Glutamatergic neuron (in vitro differentiated cells): ENCODE measurements around the gene TH. TPM values are rescaled to one million over a fixed set of nuclear protein-coding genes. Genes with fewer than 3 reads are reported as not detected.

Experiments used
- DNase-seq: peaks from one replicate; pipeline ENCODE4 v3.0.0; 2022
- H3K27ac Mint-ChIP-seq: one replicate; pipeline ENCODE4 v1.8.0; 2020; ENCODE audit warnings: mild to moderate bottlenecking, mixed read lengths, inconsistent platforms; ENCODE audit not compliant: unreplicated experiment
- H3K27me3 Mint-ChIP-seq: one replicate; pipeline ENCODE4 v1.8.0; 2020; ENCODE audit warnings: mild to moderate bottlenecking, moderate library complexity, mixed read lengths, inconsistent platforms; ENCODE audit not compliant: unreplicated experiment
- H3K36me3 Mint-ChIP-seq: one replicate; pipeline ENCODE4 v1.8.0; 2020; ENCODE audit warnings: mild to moderate bottlenecking, mixed read lengths, inconsistent platforms; ENCODE audit not compliant: unreplicated experiment
- H3K4me1 Mint-ChIP-seq: one replicate; pipeline ENCODE4 v1.8.0; 2020; ENCODE audit warnings: mild to moderate bottlenecking, low read depth, mixed read lengths, inconsistent platforms; ENCODE audit not compliant: unreplicated experiment
- H3K4me3 Mint-ChIP-seq: one replicate; pipeline ENCODE4 v1.8.0; 2020; ENCODE audit warnings: mild to moderate bottlenecking, mixed read lengths, inconsistent platforms; ENCODE audit not compliant: unreplicated experiment
- H3K9me3 Mint-ChIP-seq: one replicate; pipeline ENCODE4 v1.8.0; 2020; ENCODE audit warnings: mild to moderate bottlenecking, moderate library complexity, mixed read lengths, inconsistent platforms; ENCODE audit not compliant: unreplicated experiment
- total RNA-seq: library from RNA; stranded (reverse); fragmentation: NEBNext Ultra II Directional; extraction: Animal tissue kit (Norgen Biotek cat#: 25700); gene quantifications from one replicate; pipeline ENCODE4 v1.2.1, GENCODE V29; 2021; ENCODE audit not compliant: unreplicated experiment
- TF ChIP-seq, protein P1 (sequence below): fragments of 200-600 bp; sonication (generic); IDR thresholded peaks from one replicate; pipeline ENCODE4 v1.5.0; 2021; ENCODE audit not compliant: partially characterized antibody, unreplicated experiment

TH gene
- total RNA-seq, 1 donor from 2014 or later: not detected

DNA sequence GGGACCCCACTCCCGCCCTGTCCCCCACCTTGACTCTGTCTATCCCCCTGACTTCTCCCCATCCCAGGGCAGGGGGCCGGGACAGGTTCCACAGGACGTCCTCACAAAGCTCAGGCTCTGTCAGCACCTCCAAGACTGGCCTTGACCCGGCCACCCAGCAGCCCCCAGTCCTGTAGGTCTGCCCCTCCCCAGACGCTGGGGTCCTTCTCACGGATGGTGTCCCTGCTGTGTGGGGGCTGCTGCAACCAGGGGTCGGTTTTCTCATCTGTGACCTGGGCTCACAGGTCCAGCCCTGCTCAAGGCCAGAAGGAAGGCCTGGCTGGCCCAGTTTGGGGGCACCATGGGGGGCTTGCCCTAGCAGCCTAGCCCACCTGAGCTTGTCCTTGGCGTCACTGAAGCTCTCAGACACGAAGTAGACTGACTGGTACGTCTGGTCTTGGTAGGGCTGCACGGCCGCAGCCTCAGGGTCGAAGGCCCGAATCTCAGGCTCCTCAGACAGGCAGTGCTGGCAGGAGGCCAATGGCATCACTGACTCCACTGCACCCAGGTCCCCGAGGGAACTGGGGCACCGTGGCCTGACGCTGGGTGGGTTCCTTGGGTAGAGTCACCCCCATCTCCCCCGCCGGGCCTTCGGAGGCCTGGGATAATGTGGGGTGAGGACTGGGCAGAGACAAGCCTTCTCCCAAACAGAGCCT lies 6.6 kb downstream of the TH start:
- H3K27me3 Mint-ChIP-seq: no peaks in the 10 kb centered on the region
- H3K27ac Mint-ChIP-seq: no peak overlapping the region
- no peak for DNase-seq
- peaks cover 4% of the 10 kb centered on the region for H3K9me3 Mint-ChIP-seq
- no peaks in the 10 kb centered on the region for H3K4me1 Mint-ChIP-seq
- no peaks in the 10 kb centered on the region for H3K36me3 Mint-ChIP-seq
- no peak overlapping the region for H3K4me3 Mint-ChIP-seq
- TF ChIP-seq, protein P1, sequence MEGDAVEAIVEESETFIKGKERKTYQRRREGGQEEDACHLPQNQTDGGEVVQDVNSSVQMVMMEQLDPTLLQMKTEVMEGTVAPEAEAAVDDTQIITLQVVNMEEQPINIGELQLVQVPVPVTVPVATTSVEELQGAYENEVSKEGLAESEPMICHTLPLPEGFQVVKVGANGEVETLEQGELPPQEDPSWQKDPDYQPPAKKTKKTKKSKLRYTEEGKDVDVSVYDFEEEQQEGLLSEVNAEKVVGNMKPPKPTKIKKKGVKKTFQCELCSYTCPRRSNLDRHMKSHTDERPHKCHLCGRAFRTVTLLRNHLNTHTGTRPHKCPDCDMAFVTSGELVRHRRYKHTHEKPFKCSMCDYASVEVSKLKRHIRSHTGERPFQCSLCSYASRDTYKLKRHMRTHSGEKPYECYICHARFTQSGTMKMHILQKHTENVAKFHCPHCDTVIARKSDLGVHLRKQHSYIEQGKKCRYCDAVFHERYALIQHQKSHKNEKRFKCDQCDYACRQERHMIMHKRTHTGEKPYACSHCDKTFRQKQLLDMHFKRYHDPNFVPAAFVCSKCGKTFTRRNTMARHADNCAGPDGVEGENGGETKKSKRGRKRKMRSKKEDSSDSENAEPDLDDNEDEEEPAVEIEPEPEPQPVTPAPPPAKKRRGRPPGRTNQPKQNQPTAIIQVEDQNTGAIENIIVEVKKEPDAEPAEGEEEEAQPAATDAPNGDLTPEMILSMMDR: no peak

DNA sequence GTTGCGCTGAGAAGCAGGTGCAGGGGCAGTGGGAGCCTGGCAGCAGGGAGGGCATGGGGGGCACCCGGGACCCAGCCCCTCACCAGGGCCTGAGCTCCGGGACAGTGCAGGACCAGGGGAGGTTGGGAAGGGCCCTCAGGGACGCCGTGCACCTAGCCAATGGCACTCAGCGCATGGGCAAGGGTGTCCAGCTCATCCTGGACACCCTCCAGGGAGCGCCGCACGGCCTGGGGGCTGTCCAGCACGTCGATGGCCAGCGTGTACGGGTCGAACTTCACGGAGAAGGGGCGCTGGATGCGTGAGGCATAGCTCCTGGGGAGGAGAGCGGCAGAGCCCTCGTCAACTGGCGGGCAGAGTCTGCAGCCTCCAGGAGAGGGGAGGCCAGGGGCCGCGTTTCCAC lies 7.5 kb downstream of the TH start:
- TF ChIP-seq, protein P1: no peak
- no peaks in the 10 kb centered on the region for H3K4me1 Mint-ChIP-seq
- H3K27ac Mint-ChIP-seq: no peak overlapping the region
- no peaks in the 10 kb centered on the region for H3K27me3 Mint-ChIP-seq
- H3K9me3 Mint-ChIP-seq: peaks cover 4% of the 10 kb centered on the region
- no peak for DNase-seq
- H3K36me3 Mint-ChIP-seq: no peaks in the 10 kb centered on the region
- no peak overlapping the region for H3K4me3 Mint-ChIP-seq

DNA sequence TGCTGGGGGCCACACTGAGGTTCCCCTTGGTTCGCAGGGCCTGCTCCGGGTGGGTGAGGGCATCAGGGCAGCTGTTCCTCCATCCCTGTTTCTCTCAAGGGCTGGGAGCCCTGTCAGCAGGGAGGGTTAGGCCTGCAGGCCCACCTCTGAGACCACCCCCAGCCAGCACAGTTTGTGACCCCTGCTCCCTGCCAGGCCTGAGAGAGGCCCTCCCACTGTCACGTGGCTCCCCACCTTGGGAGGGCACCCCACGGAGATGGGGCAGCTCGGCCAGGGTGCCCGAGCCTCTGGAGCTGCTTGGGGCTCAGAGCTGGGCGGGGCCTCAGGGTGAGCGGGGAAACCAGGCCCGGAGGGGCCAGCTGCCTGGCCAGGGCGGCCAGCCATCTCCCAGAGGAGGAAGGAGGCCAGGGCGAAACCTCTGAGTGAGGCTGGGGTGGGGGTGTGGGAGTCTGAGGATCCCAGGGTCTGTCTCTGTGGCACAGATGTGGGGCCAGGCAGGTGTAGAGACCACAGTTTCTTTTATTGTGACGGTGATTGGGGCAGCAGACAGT lies 8.1 kb downstream of the TH start:
- Mint-ChIP-seq H3K27me3 (no peaks in the 10 kb centered on the region), H3K9me3 (peaks cover 4% of the 10 kb centered on the region), H3K4me3 (no peak overlapping the region), H3K4me1 (no peaks in the 10 kb centered on the region), H3K27ac (no peak overlapping the region), H3K36me3 (no peaks in the 10 kb centered on the region)
- TF ChIP-seq, protein P1: no peak
- DNase-seq: no peak

DNA sequence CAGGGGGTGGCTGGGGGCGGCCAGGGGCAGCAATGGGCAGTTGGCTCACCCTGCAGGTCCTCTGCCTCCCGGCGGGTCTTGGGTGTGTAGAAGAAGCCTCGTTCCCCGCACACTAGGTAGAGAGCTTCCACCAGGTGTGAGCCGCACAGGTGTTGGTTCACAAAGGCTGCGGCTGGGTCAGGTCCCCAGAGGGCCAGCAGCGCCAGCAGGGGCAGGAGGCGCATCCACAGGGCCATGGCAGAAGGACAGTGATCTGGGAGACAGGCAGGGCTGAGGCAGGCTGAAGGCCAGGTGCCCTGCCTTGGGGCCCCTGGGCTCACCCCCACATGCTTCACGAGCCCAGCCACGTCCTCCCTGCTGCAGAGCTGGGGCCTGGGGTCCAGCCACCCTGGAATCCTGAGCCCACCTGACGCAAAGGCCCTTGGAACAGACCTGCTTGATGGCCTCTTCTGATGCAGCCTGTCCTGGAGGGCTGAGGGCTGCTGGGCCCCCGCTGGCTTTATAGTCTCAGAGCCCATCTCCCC lies 10.8 kb downstream of the TH start, which contains the start of gene INS:
TSS of gene INS (minus strand) at position 474 of the 524 bp plus-strand sequence. CDS start at position 236, 238 bp downstream.
- Mint-ChIP-seq H3K4me3 (no peak within 1 kb of the TSS), H3K36me3 (no peaks in the 10 kb centered on the region), H3K4me1 (no peaks in the 10 kb centered on the region), H3K27ac (no peak within 1 kb of the TSS), H3K27me3 (no peaks in the 10 kb centered on the region), H3K9me3 (peaks cover 2% of the 10 kb centered on the region)
- TF ChIP-seq, protein P1: no peak
- DNase-seq: no peak
